ENCODE results near the gene SP2.

DNA sequence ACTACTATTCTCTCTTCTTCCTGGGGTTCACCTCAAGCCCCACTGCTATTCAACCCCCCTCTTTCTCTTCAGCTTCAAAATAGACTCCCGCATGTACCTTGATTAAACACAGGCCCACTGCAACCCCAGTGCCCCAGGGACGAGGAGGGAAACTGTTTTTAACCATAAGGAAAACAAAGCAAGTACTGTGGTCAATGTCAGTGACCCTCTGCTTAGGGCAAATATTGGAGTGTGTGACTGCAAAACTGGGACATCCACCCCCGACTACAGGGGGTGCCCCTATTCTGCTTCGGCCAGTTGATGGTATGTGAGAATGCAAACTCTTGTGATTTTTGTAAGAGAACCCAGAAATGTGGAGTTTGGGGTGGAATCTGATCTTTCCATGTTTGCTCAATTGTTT lies 35.8 kb downstream of the SP2 start:
- no peak for TF ChIP-seq CTCF (conservative IDR thresholded peaks at IDR 0.05; ENCODE audit: low read length)
- TF ChIP-seq EZH2phosphoT487 (IDR thresholded peaks at IDR 0.05; ENCODE audit: borderline replicate concordance, low read depth, low read length) = no peak
